ENCODE data around the gene ZDHHC5.

- TF ChIP-seq FOXA1 (IDR thresholded peaks at IDR 0.05) (no peak), SP1 (IDR thresholded peaks at IDR 0.05) (no peak), LEF1 (IDR thresholded peaks at IDR 0.05; ENCODE audit: borderline replicate concordance) (no peak), SUZ12 (IDR thresholded peaks at IDR 0.05) (no peak), FOXK2 (IDR thresholded peaks at IDR 0.05) (no peak), ARNT (IDR thresholded peaks at IDR 0.05) (no peak), FOXM1 (IDR thresholded peaks at IDR 0.05; ENCODE audit: borderline replicate concordance) (no peak), BHLHE40 (IDR thresholded peaks at IDR 0.05; ENCODE audit: borderline replicate concordance) (no peak), CTBP1 (IDR thresholded peaks at IDR 0.05; ENCODE audit: borderline replicate concordance) (no peak)
Observed at GRCh38 chr11:57619331-57619730, 48.6 kb upstream of the ZDHHC5 start.

Measured in HEK293T (cell line).